ENCODE measurements around the gene PREPL. TPM values are rescaled to one million over a fixed set of nuclear protein-coding genes. Genes with fewer than 3 reads are reported as not detected.

Gene PREPL
- total RNA-seq, 1 donor, result 44.9 TPM

DNA sequence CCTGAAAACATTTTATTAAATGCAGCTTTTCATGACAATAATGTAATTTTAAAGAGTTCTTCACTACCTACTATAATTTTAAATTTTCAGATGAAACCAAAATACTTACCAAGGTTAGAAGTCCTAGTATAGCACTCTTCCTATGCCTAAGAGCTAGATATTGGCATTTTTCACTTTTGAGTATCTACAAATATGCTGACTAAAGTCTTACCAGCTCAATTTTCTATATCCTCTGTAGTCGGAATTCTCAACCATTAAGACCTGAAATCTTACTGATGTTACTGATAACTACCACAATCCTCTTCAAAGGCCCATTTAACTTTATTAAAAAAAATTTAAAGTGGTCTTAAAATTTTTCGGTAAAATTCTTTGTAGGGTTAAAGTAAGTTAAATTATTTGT is 32.0 kb downstream of the PREPL start:
- no peak overlapping the region for H3K4me2 ChIP-seq (ENCODE audit: insufficient read depth, low read length)
- DNase-seq (ENCODE audit: insufficient read length, low spot score, missing footprints), result no peak
- H4K20me1 ChIP-seq (ENCODE audit: insufficient read depth, low read length), result peaks cover 8% of the 10 kb centered on the region
- H2AFZ ChIP-seq (ENCODE audit: low read length), result no peak overlapping the region
- H3K4me3 ChIP-seq (ENCODE audit: insufficient read depth, low read length), result no peak overlapping the region
- H3K27ac ChIP-seq (ENCODE audit: low read depth, low read length), result no peak overlapping the region
- H3K4me1 ChIP-seq (ENCODE audit: insufficient read depth, low read length), result peaks cover 9% of the 10 kb centered on the region
- H3K36me3 ChIP-seq (ENCODE audit: insufficient read depth, low read length), result peaks cover 44% of the 10 kb centered on the region
- no peaks in the 10 kb centered on the region for H3K9me3 ChIP-seq (ENCODE audit: low read depth, low read length)
- TF ChIP-seq, protein P1, sequence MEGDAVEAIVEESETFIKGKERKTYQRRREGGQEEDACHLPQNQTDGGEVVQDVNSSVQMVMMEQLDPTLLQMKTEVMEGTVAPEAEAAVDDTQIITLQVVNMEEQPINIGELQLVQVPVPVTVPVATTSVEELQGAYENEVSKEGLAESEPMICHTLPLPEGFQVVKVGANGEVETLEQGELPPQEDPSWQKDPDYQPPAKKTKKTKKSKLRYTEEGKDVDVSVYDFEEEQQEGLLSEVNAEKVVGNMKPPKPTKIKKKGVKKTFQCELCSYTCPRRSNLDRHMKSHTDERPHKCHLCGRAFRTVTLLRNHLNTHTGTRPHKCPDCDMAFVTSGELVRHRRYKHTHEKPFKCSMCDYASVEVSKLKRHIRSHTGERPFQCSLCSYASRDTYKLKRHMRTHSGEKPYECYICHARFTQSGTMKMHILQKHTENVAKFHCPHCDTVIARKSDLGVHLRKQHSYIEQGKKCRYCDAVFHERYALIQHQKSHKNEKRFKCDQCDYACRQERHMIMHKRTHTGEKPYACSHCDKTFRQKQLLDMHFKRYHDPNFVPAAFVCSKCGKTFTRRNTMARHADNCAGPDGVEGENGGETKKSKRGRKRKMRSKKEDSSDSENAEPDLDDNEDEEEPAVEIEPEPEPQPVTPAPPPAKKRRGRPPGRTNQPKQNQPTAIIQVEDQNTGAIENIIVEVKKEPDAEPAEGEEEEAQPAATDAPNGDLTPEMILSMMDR (IDR thresholded peaks at IDR 0.05; ENCODE audit: extremely low read depth, low read depth, low read length), result no peak
- peaks cover 4% of the 10 kb centered on the region for H3K79me2 ChIP-seq (ENCODE audit: insufficient read depth, low read length)
- no peaks in the 10 kb centered on the region for H3K27me3 ChIP-seq (ENCODE audit: insufficient read depth, low read length)

DNA sequence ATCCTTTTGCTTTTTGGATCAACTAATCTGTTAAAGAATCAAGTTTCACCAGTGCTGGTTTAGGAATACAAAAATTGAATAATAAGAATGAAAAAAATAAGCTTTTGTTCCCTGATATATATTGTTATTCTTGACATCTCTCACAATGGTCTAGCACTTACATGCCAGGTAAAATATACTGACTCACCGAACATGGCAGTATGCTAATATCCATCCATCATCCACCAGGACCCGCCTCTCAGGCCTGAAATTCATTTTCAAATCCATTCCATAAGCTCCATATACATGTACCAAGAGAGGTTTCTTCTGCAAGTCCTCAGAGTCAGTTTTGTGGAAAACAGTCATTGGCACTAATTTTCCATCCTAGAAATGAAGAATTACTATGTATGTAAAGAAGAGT is 32.5 kb downstream of the PREPL start:
- no peak for DNase-seq (ENCODE audit: insufficient read length, low spot score, missing footprints)
- Histone ChIP-seq H3K79me2 (ENCODE audit: insufficient read depth, low read length) (peaks cover 7% of the 10 kb centered on the region), H4K20me1 (ENCODE audit: insufficient read depth, low read length) (peaks cover 7% of the 10 kb centered on the region), H3K4me2 (ENCODE audit: insufficient read depth, low read length) (no peak overlapping the region), H3K27ac (ENCODE audit: low read depth, low read length) (no peak overlapping the region), H3K27me3 (ENCODE audit: insufficient read depth, low read length) (no peaks in the 10 kb centered on the region), H3K36me3 (ENCODE audit: insufficient read depth, low read length) (peaks cover 48% of the 10 kb centered on the region), H3K4me1 (ENCODE audit: insufficient read depth, low read length) (peaks cover 9% of the 10 kb centered on the region), H3K9me3 (ENCODE audit: low read depth, low read length) (no peaks in the 10 kb centered on the region), H2AFZ (ENCODE audit: low read length) (no peak overlapping the region), H3K4me3 (ENCODE audit: insufficient read depth, low read length) (no peak overlapping the region)
- TF ChIP-seq, protein P1 (IDR thresholded peaks at IDR 0.05; ENCODE audit: extremely low read depth, low read depth, low read length), result no peak

DNA sequence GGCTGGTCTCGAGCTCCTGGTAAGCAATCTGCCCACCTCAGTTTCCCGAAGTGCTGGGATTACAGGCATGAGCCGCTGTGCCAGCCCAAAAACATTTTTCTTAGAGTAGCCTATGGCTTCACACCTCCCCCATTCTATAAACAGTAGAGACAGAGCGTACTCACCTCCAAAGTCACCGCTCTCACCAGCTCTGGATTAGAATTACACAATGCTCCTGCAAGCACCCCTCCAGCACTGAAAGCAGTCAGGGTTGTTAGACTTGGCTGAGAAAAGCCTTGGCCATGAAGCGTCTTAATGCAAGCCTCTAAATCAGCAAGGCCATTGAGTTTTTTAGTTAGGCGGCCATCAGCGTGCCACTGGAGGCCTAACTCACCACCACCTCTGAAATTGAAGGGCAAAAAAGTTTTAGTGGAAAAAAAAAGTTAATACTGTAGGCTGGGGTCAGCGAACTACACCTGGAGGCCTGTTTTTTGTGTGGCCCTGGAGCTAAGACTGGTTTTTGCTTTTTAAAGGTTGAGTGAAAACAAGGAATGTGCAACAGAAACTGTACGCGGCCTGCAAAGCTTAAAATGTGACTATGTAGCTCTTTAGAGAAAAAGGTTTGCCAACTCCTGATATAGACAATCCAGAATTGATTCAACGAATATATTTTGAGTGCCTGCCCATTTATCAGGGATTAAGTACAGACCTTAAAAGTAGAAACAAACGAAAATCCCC is 34.6 kb downstream of the PREPL start:
- Histone ChIP-seq H3K36me3 (ENCODE audit: insufficient read depth, low read length) (peaks cover 62% of the 10 kb centered on the region), H3K4me2 (ENCODE audit: insufficient read depth, low read length) (no peak overlapping the region), H3K27ac (ENCODE audit: low read depth, low read length) (no peak overlapping the region), H2AFZ (ENCODE audit: low read length) (no peak overlapping the region), H3K27me3 (ENCODE audit: insufficient read depth, low read length) (no peaks in the 10 kb centered on the region), H4K20me1 (ENCODE audit: insufficient read depth, low read length) (peaks cover 5% of the 10 kb centered on the region), H3K4me3 (ENCODE audit: insufficient read depth, low read length) (no peak overlapping the region), H3K9me3 (ENCODE audit: low read depth, low read length) (no peaks in the 10 kb centered on the region), H3K4me1 (ENCODE audit: insufficient read depth, low read length) (peaks cover 9% of the 10 kb centered on the region), H3K79me2 (ENCODE audit: insufficient read depth, low read length) (peaks cover 6% of the 10 kb centered on the region)
- DNase-seq (ENCODE audit: insufficient read length, low spot score, missing footprints), result no peak
- TF ChIP-seq, protein P1 (IDR thresholded peaks at IDR 0.05; ENCODE audit: extremely low read depth, low read depth, low read length), result no peak

DNA sequence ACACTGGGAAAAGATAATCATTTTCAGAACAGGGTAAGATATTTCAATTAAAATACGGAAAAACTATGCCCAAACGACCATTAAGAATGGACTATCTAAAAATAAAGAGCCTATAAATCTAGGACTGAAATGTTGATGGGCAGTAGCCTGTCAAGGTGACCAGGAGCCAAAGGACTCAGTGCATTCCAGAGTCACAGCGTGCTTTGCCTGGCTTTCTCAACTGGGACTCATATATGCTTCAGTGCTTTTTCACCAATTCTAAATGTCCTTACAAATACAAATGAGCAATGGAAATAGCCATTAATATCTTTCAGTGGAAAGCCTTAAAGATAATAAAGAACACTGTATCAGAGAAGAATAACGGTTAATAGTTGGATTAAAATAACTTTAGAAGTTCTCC is 35.4 kb downstream of the PREPL start:
- no peaks in the 10 kb centered on the region for H3K9me3 ChIP-seq (ENCODE audit: low read depth, low read length)
- no peaks in the 10 kb centered on the region for H3K27me3 ChIP-seq (ENCODE audit: insufficient read depth, low read length)
- no peak overlapping the region for H3K4me3 ChIP-seq (ENCODE audit: insufficient read depth, low read length)
- H3K79me2 ChIP-seq (ENCODE audit: insufficient read depth, low read length), result peaks cover 4% of the 10 kb centered on the region
- H3K27ac ChIP-seq (ENCODE audit: low read depth, low read length), result no peak overlapping the region
- H3K36me3 ChIP-seq (ENCODE audit: insufficient read depth, low read length), result peaks cover 63% of the 10 kb centered on the region
- DNase-seq (ENCODE audit: insufficient read length, low spot score, missing footprints), result no peak
- H2AFZ ChIP-seq (ENCODE audit: low read length), result no peak overlapping the region
- peaks cover 5% of the 10 kb centered on the region for H4K20me1 ChIP-seq (ENCODE audit: insufficient read depth, low read length)
- TF ChIP-seq, protein P1 (IDR thresholded peaks at IDR 0.05; ENCODE audit: extremely low read depth, low read depth, low read length), result no peak
- peaks cover 9% of the 10 kb centered on the region for H3K4me1 ChIP-seq (ENCODE audit: insufficient read depth, low read length)
- H3K4me2 ChIP-seq (ENCODE audit: insufficient read depth, low read length), result no peak overlapping the region

Measured in osteoblast (primary cell).